GM21528 (cell line): ENCODE results near the gene TSPAN9.

Experiments
- ATAC-seq: cut with Tn5 transposase; IDR thresholded peaks from one replicate; pipeline ENCODE4 v1.9.1; 2021; ENCODE audit warnings: mild to moderate bottlenecking, moderate library complexity; ENCODE audit not compliant: unreplicated experiment, low FRiP score

The TSPAN9 gene

DNA sequence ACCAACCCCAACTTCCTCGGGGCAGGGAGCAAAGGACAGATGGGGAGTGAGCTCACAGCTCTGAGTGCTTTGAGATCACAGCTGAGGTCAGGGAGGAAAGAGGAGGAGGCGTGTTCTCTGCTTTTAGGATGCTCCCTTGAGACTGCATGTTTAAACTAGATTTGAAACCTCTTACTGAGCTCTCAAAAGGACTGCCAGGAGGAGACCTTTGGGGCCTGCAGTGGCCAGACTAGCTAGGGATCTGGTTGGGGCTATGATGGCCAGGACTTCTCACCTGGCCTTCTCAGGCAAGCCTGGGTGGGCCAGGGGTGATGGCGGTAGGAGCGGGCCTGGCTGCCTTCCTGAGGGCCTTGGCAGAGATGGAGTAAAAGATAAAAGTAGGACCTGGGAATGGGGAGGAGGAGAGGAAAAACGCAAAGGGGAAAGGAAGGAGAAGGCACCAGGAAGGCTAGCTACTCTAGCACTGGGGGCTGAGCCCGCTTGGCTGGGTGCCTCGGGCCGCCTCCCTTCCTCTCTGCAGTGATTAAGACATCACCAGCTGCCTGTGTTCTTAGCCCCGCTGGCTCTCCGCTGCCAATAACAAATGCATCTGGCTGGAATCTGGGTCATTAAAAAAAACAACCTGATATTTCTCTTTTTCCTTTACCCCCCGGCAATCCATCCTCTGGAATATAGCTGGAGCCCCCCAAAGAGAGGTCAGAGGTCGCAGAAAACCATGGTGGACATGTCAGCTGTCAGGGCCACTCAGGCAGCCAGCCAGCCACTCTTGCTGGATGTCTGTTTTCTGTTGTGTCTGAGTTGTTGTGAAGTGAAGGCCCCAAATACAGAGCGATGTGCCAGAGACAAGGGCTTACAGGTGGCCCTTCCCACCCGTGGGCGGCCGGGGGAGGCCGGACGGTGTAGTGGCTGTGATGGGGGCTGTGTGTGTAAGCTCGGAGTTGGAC lies 141.3 kb downstream of the TSPAN9 start:
- ATAC-seq: no peak

DNA sequence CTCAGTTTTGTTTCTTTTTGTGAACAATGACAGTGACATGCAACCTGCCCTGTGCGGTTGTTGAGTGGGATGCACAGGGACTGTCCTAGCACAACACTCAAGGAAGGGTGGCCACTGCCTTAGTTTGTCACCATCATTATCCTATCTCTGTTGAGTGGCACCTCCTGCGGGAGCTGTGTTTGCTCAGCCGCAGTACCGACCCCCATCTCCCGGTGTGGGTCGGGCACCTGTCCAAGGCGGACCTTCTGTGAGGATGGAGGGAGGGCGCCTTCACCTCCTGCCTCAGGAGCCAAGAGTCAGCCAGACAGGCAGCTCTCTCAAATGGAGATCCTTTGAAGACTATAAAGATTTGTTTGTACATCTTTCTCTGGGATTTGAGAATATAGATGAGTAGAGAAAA lies 142.1 kb downstream of the TSPAN9 start:
- ATAC-seq: no peak

DNA sequence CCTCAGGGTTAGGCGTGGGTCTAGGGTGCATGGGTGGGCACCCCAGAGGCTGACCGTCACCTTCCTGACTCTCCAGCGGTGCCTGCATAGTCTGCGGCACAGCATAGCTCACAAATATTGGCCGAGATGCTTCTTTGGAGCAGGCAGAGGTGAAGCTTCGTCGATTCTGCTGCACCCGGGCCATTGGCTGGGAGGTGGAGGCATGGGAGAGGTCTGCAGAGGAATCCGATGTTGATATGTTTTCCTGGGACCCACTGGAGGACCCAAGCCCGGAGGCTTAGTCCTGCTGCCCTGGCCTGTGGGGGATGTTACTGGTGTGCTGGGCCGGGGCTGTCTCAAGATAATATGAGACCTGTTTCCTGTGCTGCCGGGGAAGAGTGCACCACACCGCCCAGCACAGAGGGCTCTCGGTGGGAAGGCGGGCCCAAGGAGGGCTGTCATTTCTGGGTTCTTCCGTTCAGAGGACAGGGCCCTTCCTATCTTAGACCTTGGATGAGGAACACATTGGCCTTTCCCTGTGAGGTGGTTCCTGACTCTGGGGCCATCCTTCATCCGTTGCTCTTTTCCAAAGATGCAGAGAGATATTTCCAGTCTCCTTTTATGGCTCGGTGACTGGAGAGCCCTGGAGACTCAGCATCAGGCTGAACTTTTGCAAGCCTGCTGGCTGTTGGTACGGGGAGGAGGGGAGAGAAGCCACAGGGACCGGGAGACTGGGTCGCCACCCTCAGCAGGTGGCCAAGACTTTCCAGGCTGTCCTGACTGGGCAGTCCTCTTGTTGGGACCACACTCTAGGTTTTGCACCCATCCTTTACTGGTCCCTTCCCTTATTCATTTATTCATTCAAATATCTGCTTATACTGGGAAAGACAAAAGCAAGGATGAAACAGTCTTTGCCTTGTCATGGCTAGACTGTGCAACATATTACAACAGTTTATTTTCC lies 143.5 kb downstream of the TSPAN9 start:
- no peak for ATAC-seq

DNA sequence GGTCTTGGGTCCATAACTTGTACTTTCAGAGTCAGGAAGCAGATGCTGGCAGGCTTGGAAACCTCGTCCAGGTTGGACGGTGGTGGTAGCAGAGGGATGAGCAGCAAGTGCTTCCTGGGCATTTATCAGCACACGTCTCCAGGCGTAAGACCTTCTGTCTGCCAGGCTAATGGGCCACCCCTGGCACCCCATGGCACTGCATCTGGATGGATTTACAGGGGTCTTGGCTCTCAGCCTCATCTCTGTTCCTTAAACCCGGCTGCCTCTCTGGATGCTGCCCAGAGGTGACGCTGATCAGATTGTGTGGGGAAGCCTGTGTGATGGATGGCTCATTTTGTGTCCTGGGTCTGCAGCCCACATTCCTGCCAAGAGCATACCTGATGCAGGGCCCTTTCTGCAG lies 145.1 kb downstream of the TSPAN9 start:
- ATAC-seq: no peak

DNA sequence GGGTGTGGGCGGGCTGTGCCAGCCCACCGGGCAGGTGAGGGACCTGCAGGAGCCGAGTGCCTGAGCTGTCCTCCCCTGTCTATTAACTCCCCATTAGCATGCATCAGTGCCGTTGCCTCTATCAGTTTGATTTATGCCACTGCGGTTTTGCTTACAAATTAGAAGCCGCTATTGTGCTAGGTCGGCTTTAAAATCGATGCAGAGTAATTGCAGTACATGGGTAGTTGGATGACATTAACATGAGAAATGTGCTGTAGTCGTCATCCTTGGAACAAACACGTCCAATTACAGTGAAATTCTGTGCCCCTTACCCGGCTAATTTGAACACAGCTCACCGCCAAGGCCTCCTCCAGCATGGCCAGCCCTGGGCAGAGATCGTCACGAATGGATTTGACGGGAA lies 145.8 kb downstream of the TSPAN9 start:
- ATAC-seq: no peak

DNA sequence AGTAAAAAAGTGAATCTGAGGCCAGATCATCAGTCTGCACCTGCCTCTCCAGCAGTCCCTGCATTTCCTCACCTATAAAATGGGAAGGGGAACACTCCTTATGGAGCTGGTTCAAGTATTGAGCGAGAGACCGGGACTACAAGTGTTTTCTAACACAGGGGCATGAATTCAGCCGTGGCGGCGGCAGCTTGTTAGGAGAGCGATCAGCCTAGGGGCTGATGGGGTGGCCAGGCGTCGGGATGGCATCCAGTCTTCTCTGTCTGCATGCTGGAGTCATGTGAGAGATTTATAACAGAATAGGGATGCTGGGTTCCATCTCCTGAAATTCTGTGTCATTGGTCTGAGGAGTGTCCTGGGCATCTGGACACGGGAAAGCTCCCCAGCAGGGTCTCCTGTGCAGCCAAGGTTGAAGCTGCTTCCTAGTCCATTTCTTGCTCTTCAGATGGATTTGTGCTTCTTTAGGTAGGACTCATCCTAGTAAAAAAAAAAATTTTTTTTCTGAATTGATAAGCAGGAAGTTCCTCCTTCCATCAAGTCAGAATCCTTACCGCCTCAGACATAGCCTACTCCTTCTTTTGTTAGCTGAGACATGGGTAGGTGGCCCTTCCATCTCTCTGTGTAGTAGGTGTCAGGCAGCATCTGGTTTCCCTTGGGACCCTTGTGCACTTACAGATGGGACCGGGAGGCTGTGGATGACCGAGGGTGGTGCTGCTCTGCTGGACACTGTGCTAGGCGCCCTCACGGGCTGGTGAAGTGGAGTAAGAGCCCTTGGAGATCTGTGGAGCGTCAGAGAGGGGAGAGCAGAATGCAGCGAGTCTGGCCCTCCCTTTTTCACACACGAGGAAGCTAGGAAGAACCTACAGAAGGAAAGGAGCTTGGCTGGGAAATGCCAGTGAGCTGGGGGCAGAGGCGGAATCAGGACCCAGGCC lies 146.7 kb downstream of the TSPAN9 start:
- no peak for ATAC-seq

DNA sequence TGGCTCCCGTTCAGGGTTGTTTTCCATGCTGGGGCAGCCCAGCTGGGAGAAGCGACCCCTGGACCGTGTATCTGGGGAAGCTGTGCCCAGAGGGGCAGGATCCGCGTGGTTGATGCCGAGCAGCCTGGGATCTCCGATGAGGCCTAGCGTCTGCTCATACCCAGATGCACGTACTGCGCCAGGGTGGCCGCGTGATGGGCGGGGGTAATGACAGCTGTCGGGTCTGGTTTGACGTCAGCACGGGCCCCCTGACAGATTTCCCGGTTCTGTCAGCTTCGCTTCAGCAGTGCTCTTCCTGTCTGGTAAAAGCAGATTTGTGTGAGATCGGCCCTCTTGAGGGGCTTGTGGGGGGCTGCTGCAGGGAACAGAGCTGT lies 147.3 kb downstream of the TSPAN9 start:
- no peak for ATAC-seq

DNA sequence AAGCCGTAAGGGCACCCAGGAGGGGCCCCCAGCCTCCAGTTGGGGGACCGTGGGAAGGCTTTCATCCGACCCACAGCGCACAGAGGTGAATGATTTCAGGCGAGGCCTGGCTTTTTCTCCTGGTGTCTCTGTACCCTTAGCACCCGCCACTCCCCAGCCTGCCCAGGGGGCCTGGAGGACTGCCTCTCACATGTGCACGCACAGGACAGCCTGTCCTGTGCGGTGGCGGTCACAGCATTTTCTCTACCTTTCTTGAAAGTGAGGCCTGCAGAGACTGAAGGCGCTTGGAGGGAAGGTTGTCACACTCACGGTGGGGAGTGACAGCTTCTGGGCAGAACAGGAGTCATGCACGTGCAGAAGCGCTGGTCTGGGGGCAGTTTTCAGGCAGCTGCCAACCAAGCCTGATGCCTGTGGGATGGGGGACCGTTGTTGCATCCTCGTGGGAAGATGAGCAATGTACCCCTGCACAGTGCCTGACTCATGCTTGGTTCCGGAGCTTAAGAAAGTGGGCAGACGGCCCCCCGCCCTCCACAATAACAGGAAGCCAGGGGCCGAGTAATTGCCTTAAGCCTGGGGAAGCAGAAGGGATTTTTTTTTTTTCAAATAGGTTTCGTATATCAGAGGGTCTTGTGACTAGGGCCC lies 148.1 kb downstream of the TSPAN9 start:
- ATAC-seq: no peak

DNA sequence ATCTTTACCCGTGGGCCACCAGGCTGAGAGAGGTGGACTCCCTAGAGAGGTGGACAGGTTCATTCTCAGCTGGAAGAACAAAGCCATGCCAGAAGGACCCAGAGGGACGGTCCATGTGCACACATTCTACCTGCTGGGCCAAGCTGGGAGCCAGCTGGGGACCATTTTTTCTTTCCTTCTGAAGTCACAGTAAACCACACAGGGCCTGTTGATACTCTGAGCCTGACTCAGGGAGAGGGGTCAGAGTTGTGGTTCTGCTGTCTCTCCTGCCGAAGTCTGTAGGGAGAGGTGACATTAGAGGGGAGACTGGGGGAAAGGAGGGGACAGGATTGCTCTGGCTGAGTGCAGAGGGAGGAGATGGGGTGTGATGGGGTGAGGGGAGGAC lies 148.6 kb downstream of the TSPAN9 start:
- no peak for ATAC-seq

DNA sequence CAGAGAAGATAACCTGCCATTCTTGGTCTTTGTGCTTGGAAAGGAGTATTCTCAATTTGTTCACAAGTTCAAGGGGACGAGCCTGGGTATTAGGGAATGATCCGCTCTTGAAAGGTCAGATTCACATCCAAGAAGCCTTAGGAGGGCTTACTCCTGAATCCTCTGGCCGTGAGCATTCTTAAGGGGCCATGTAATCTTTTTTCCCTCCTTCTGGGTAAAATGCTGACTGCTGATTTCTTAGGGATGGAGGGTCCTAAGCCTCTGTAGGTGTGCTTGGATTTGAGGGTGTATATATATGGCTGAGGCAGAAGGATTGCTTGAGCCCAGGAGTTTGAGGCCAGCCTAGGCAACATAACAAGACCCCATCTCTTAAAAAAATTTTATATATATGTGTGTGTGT lies 149.1 kb downstream of the TSPAN9 start:
- no peak for ATAC-seq

DNA sequence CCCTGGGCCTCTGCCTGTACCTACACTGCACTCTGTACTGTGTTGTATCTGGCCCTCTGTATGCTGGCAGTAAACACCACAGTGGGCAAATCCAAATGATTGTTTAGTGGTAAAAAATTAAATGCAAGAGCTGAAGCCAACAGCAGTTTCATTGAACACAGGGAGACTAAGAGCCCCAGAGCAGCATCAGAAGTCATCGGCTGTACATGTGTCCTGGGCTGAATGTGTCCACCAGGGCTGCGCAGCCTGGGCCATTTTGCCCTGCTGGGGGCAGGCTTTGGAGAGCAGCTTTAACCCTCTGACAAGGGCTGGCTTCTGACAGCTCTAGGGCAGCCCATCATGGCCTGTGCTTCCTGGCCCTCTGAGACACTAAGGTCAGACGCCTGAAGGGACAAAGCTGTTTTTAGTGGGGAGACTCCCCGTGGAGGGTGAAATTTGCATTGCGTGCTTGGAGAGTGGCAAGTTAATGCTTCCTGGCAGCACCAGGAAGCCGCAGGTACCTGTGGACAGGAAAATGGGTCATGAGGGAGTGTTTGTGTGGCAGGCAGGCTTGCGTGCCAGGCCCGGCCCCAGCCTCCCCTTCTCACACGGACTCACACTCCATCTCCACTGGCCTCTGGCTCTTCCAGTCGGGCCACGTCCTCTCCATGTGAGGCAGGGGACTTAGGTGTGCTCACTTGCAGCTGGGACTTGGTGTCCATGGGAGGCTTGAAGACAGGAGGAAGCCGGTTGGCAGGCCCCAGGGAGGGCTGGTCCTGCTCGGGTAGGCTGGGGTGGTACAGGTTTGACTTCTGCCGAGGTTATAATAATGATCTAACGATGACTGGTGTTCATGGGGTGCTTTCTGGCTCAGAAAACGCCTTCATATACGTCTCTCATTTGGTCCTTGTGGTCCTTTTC lies 150.1 kb downstream of the TSPAN9 start:
- ATAC-seq: no peak

DNA sequence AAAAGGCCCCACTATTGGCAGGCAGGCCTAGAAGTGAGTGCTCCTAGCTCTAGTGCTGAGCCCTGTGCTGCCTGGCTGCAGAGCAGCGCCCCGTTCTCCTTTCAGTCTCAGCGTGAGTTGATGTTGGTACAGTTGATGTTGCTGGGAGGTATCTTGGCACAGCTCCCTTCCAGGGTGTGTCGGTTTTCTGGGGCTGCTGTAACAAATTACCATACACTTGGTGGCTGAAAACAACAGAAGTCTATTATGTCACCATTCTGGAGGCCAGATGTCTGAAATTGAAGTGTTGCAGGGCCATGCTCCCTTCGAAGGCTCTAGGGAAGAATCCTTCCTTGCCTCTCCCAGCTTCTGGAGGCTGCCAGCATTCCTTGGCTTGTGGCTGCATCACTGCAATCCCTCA lies 151.4 kb downstream of the TSPAN9 start:
- no peak for ATAC-seq

DNA sequence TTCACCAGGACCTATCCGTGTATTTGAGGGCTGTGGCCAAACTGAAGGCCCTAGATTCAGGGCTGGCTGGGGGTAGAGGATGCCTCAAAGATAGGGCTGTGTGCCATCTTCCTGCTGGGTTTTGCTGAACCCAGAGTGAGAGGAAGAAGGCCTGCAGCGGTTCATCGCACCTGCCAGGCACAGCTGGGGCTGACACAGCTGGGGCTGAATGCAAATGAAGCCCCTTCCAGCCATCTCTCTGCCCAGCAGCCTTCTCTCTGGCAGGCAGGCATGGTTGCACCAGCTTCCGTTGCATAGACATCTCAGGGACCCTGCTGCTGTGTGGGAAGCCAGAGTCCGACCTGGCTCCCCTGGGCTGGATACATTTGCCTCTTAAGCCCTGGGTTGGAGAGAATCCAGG lies 152.4 kb downstream of the TSPAN9 start:
- ATAC-seq: no peak

DNA sequence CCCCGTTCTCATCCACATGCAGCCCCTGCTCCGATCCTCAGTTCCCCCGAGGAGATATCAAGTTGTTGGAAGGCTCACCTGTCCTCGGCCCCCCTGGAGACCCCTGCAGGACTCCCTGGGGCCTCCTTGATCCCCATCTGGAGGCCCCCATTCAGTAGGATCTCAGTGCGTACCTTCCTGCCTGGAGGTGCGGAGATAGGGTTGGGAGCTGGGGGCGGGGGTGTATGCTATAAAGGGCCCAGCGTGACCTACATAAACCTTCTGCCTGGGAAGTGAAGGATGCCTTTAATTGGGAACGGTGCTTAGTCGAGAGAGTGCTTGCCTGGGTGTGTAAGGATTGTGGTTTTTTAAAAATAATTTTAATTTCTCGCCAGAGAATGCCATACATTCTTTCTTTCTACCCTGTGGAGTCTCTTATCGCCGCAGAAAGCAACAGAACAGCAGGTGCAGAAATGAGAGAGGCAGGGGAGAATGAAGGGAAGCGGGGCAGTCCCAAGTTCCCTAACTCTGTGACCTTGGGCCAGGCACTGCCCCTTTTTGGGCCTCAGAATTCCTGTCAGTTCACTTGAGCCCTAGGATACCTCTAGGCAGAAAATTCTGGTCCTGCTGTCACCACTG lies 153.7 kb downstream of the TSPAN9 start:
- no peak for ATAC-seq

DNA sequence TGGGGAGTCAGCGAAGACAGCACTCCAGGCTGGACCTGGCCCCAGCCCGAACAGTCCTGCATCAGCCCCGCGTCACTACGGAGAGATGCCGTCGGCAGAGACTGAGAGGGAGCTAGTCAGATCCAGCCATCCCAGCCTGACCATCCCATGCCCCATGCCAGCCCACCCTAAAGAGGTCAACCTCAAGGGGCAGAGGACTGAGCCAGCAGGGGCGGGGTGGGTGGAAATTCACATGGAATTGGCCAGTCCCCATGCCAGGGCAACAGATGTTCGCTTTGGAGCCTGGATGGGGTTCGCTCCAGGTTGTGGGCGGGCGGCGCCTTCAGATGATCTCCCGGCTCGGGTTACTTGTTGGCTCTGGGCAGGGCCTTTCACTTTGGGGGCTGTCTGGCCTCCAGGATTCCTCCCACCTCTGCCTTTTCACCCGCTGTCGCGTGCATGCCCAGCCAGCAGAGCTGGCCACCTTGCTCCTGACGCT lies 154.3 kb downstream of the TSPAN9 start:
- ATAC-seq: no peak

DNA sequence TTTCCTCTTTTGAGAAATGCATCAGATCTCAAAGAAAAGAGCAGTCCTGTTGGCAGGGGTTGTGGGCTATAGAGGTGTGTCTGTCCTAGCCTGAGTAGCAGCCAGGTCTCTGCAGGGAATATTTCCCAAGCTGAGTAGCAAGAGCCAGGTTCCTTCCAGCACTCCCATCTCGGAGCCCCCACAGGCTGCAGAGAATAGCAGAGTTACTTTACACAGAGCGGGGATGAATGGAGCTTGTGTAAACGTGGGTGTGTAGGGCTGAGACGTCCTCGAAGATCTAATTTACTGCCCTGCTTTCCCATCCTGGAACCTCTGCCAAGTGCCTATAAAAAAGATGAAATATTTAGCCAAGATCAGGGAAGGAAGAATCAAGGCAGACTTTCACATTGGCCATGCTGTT lies 156.6 kb downstream of the TSPAN9 start:
- ATAC-seq: no peak

DNA sequence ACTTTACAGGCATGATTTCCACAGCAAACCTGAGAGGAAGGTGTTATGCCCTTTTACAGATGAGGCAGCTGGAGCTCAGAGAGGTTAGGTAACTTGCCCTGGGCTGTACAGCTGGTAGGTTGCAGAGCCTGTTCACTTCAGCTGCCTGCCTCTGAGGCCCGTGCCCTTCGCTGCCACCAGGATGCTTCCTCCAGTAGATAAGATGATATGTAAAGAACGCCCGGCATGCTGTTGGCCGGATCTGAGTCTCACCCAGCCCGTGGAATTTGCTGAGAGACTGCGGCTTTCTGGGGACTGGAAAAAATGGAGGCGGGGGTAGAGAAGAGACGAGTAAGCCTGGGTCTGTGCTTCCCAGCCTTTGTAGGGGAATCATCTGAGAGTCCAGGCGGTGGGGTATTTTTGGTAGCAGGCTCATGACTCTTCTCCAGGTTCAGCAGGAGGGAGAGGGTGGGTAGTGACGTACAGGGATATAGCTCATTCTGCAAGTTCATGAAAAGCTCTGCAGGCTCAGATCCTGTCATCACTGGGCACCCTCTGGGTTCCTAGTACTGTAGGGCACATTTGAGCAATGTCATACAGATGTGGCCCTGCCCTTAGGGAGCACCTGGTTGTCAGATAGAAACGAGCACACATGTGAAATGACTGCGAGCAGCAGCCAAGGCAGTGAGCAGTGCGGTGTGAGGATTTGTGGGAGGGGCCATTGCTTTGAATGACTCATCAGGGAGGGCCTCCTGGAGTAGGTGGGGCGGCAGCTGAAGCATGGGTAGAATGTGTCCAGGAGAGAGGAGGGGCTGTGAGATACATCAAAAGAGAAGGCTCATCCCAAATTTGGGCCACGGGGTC lies 159.4 kb downstream of the TSPAN9 start:
- ATAC-seq: no peak
